HepG2 (cell line): ENCODE measurements around the gene SPOPL.

Source experiments
- AFF4 ChIP-seq: sonication (generic); formaldehyde crosslinking; IDR thresholded peaks from 2 replicates; pipeline ENCODE4 v1.4.0; 2020; ENCODE audit warnings: missing genetic modification reagents
- ARNT ChIP-seq: fragments of 450-650 bp; IDR thresholded peaks from 2 replicates; pipeline ENCODE4 v1.6.1; 2017
- CEBPG ChIP-seq: IDR thresholded peaks from 2 replicates; pipeline ENCODE4 v1.6.1; 2016
- IKZF1 ChIP-seq: fragments of 450-650 bp; IDR thresholded peaks from 2 replicates; pipeline ENCODE4 v1.7.1; 2016

GRCh38 chr2:138572318-138572717 lies 70.7 kb downstream of the SPOPL start:
- TF ChIP-seq CEBPG (CRISPR knock-in tag) (no peak), IKZF1 (no peak), ARNT (no peak), AFF4 (CRISPR knock-in tag) (no peak)
